PFSK-1 (cell line): ENCODE results near the gene NEBL.

Experiments used
- POLR2AphosphoS5 ChIP-seq: IDR thresholded peaks from 2 replicates; pipeline ENCODE4 v1.6.1; 2012; ENCODE audit warnings: low read depth, mild to moderate bottlenecking, control low read depth, low read length, moderate library complexity
- SIN3A ChIP-seq: IDR thresholded peaks from 2 replicates; pipeline ENCODE4 v1.6.1; 2012; ENCODE audit warnings: mild to moderate bottlenecking, low read length, moderate library complexity, borderline replicate concordance; ENCODE audit not compliant: insufficient read depth
- TAF1 ChIP-seq: IDR thresholded peaks from 2 replicates; pipeline ENCODE4 v1.6.1; 2012; ENCODE audit warnings: low read length, control low read depth, borderline replicate concordance; ENCODE audit not compliant: insufficient read depth

GRCh38 chr10:20879136-20879535, 18.0 kb downstream of the NEBL start:
- TF ChIP-seq POLR2AphosphoS5 (no peak), TAF1 (no peak), SIN3A (no peak)
